A549 (cell line): Measurements from ENCODE around the gene EOGT. TPM values are rescaled to one million over a fixed set of nuclear protein-coding genes. Genes with fewer than 3 reads are reported as not detected.

ENCODE experiments used
- ATAC-seq, 2 experiments: fragments of 200-7000 bp in 1 of 2; fragments of >200 bp in 1 of 2; cut with Nextera tagmentation in 1 of 2; cut with Tn5 transposase in 1 of 2; 3 replicates each; pipeline versions ENCODE4 v1.8.0 to v1.9.1; 2018 to 2020; ENCODE audit warnings: mild to moderate bottlenecking in 1 of 2, moderate library complexity in 1 of 2
- CTCF ChIA-PET: fragments of 300-600 bp; sonication (Branson Sonifier 250); formaldehyde crosslinking; extraction: SDS; loops from one replicate; lab custom pipeline; 2021; ENCODE audit warnings: antibody characterized with exemption, inconsistent platforms; lab: Yijun Ruan, JAX
- POLR2A ChIA-PET: fragments of 350-600 bp; formaldehyde crosslinking; extraction: SDS; loops from one replicate; lab custom pipeline; 2021; ENCODE audit warnings: antibody characterized with exemption, inconsistent platforms; lab: Yijun Ruan, JAX
- DNase-seq, 2 experiments: peaks; one replicate each; pipeline versions ENCODE4 v3.0.0 to v3.0.0-alpha.2; 2011 to 2016; ENCODE audit warnings: low read depth in 1 of 2, low spot score in 1 of 2
- FAIRE-seq: peaks from 2 replicates; lab custom pipeline; 2011; peaks lifted over from hg19 to GRCh38; lab: Jason Lieb, UNC
- H3K27ac ChIP-seq, 2 experiments: fragments of >200 bp; sonication (Bioruptor Twin); formaldehyde crosslinking; 3 replicates each; pipeline ENCODE4 v1.5.1; 2016 to 2017
- H3K4me1 ChIP-seq: fragments of >200 bp; sonication (Bioruptor Twin); formaldehyde crosslinking; 3 replicates; pipeline ENCODE4 v1.6.1; 2016
- H3K4me2 ChIP-seq: fragments of >200 bp; sonication (Bioruptor Twin); formaldehyde crosslinking; 3 replicates; pipeline ENCODE4 v1.6.1; 2016
- H3K4me3 ChIP-seq: fragments of >200 bp; sonication (Bioruptor Twin); formaldehyde crosslinking; 3 replicates; pipeline ENCODE4 v1.5.1; 2016
- H3K9me3 ChIP-seq: fragments of >200 bp; sonication (Bioruptor Twin); formaldehyde crosslinking; 3 replicates; pipeline ENCODE4 v1.6.1; 2016
- ESRRA ChIP-seq: fragments of 150-350 bp; IDR thresholded peaks from 2 replicates; pipeline ENCODE4 v1.6.1; 2014; ENCODE audit warnings: mild to moderate bottlenecking, low read length, borderline replicate concordance
- FOXS1 ChIP-seq: fragments of 250-450 bp; sonication (Bioruptor Pico); IDR thresholded peaks from 2 replicates; pipeline ENCODE4 v1.5.0; 2020; ENCODE audit warnings: mild to moderate bottlenecking, moderate library complexity
- GATA3 ChIP-seq: IDR thresholded peaks from 2 replicates; pipeline ENCODE4 v1.6.1; 2012; ENCODE audit warnings: borderline replicate concordance
- HOXB5 ChIP-seq: fragments of 250-450 bp; sonication (Bioruptor Pico); IDR thresholded peaks from 2 replicates; pipeline ENCODE4 v1.5.0; 2020; ENCODE audit warnings: mild to moderate bottlenecking, moderate library complexity
- MAZ ChIP-seq: fragments of 150-350 bp; IDR thresholded peaks from 2 replicates; pipeline ENCODE4 v1.6.1; 2014; ENCODE audit warnings: antibody characterized with exemption, low read depth, low read length, borderline replicate concordance
- NPAS2 ChIP-seq: fragments of 250-450 bp; sonication (Bioruptor Pico); IDR thresholded peaks from 2 replicates; pipeline ENCODE4 v1.8.0; 2022; ENCODE audit warnings: mild to moderate bottlenecking, moderate library complexity, borderline replicate concordance
- NR3C1 ChIP-seq: fragments of >200 bp; sonication (Bioruptor Twin); formaldehyde crosslinking; IDR thresholded peaks from 3 replicates; pipeline ENCODE4 v1.6.1; 2017
- POLR2AphosphoS2 ChIP-seq: conservative IDR thresholded peaks from 2 replicates; pipeline ENCODE4 v1.6.1; 2012; ENCODE audit warnings: low read length, improper control_type of control experiment, inconsistent platforms
- RFX5 ChIP-seq: fragments of 450-650 bp; IDR thresholded peaks from 2 replicates; pipeline ENCODE4 v1.7.1; 2014; ENCODE audit warnings: antibody characterized with exemption, mild to moderate bottlenecking, moderate library complexity
- WGBS: methylation state at CpG from one replicate; pipeline ENCODE4 v1.1.6; 2017; ENCODE audit errors: missing lambda C conversion rate; 5-methylcytosine and 5-hydroxymethylcytosine counted together
- polyA plus RNA-seq, 4 experiments: library from polyadenylated mRNA; depleted of rRNA in 3 of 4; stranded (reverse); fragments of >200 nt; fragmentation: RNase III in 1 of 4; extraction: RNeasy Plus Mini Kit Qiagen cat#74134 plus additional on column Dnase treatment in 1 of 4; gene quantifications; 2 replicates in 3 of 4; 3 replicates in 1 of 4; pipeline ENCODE4 v1.2.3, GENCODE V29; 2011 to 2017
- small RNA-seq, 6 experiments: library from RNA; depleted of rRNA; stranded (forward); fragments of <200 nt; gene quantifications; one replicate each; pipeline ENCODE3, GENCODE V24; 2012
- TF ChIP-seq, protein P1 (sequence below): IDR thresholded peaks from 2 replicates; pipeline ENCODE4 v1.6.1; 2012

Gene EOGT
- polyA plus RNA-seq, 2 of the 4 experiments (the other 2 are of a cell fraction): 9.3 to 11.1 TPM

DNA sequence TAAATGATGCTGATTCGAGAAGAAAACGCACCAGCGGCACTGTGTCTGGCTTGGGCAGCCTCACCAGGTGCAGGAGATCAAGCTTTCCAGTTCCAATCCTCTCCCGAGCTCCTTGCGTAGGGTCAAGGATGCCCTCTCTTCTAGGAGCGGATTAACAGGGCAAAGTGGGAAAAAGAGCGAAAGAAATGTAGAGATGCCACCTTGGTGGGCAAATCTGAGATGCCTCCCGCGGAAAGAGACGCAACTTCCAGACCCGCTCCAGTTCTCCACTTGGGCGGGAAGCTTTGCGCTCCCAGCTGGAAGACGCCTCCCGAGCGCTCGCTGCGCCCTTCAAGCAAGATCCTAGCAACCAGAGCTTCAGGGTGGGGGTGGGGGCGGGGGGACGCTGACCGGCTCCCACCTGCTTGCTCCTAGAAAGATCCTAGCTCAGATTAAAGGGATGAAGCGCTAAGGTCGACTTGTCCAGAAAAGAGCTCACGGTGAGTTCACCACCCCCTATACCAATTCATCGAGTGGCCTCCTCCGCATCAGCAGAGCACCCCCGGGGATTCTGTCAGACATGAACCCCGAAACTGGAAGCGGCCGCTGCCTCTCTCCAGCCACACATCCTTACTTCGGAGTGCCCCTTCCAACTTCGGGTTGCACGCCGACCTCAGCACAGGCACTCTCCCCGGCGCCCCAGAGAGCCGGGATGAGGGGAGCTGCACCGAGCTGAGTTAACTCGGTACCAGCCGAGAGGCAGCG lies 81.9 kb downstream of the EOGT start:
- ChIA-PET CTCF (interaction anchor here (0.7 to 1.2 kb wide), 3 partner anchors 11 to 38 kb away, joined by 3 read pairs; no protein-coding TSS in a partner anchor), POLR2A (no interaction called here)
- 64% methylated on average over 28 of the region's 41 CpGs for WGBS
- no peak overlapping the region; the same call in 2 of the 3 replicates for H3K4me3 ChIP-seq
- DNase-seq (no peak), FAIRE-seq (no peak), ATAC-seq (0 out of 6 replicates have a peak, but pooled peaks of 1 of the 2 experiments have one; percentile 6)
- no peaks in the 10 kb centered on the region for H3K4me1 ChIP-seq
- TF ChIP-seq POLR2AphosphoS2: no peak
- no peak for TF ChIP-seq ESRRA
- TF ChIP-seq RFX5: no peak
- no peak for TF ChIP-seq MAZ
- TF ChIP-seq NPAS2 (CRISPR knock-in tag): no peak
- TF ChIP-seq NR3C1: no peak
- TF ChIP-seq HOXB5 (CRISPR knock-in tag): no peak
- TF ChIP-seq GATA3: no peak
- no peak for TF ChIP-seq FOXS1
- TF ChIP-seq, protein P1, sequence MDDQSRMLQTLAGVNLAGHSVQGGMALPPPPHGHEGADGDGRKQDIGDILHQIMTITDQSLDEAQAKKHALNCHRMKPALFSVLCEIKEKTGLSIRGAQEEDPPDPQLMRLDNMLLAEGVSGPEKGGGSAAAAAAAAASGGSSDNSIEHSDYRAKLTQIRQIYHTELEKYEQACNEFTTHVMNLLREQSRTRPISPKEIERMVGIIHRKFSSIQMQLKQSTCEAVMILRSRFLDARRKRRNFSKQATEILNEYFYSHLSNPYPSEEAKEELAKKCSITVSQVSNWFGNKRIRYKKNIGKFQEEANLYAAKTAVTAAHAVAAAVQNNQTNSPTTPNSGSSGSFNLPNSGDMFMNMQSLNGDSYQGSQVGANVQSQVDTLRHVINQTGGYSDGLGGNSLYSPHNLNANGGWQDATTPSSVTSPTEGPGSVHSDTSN: no peak
- no peak overlapping the region for H3K27ac ChIP-seq
- no peak overlapping the region; the same call in 2 of the 3 replicates for H3K4me2 ChIP-seq
- no peaks in the 10 kb centered on the region for H3K9me3 ChIP-seq

Small RNA genes within 50 kb of the gene (small RNA-seq; reads per million reads assigned to genes)
- 0.37 to 51.7 (median 25.0) reads per million in 6 experiments for gene MIR3136

Other genes starting within 250 kb of the EOGT start
- gene TAFA4, start 81.1 kb downstream of the EOGT start, polyA plus RNA-seq (2011; rRNA removed): not detected in 2 replicates
- not detected in 3 replicates for gene TAFA4, start 81.1 kb downstream of the EOGT start, polyA plus RNA-seq (2017; fragmentation: RNase III; extraction: RNeasy Plus Mini Kit Qiagen cat#74134 plus additional on column Dnase treatment)
- 13.9 and 17.2 TPM in 2 replicates for gene TMF1, start 38.6 kb upstream of the EOGT start, polyA plus RNA-seq (2011; rRNA removed)
- 13.7 to 16.1 TPM (median 15.3 TPM) in 3 replicates for gene TMF1, start 38.6 kb upstream of the EOGT start, polyA plus RNA-seq (2017; fragmentation: RNase III; extraction: RNeasy Plus Mini Kit Qiagen cat#74134 plus additional on column Dnase treatment)
- gene UBA3, start 66.7 kb upstream of the EOGT start, polyA plus RNA-seq (2011; rRNA removed): 54.0 and 62.7 TPM in 2 replicates
- gene UBA3, start 66.7 kb upstream of the EOGT start, polyA plus RNA-seq (2017; fragmentation: RNase III; extraction: RNeasy Plus Mini Kit Qiagen cat#74134 plus additional on column Dnase treatment): 41.9 to 54.6 TPM (median 50.0 TPM) in 3 replicates
- 86.6 and 109 TPM in 2 replicates for gene ARL6IP5, start 71.3 kb upstream of the EOGT start, polyA plus RNA-seq (2011; rRNA removed)
- gene ARL6IP5, start 71.3 kb upstream of the EOGT start, polyA plus RNA-seq (2017; fragmentation: RNase III; extraction: RNeasy Plus Mini Kit Qiagen cat#74134 plus additional on column Dnase treatment): 73.8 to 78.7 TPM (median 76.9 TPM) in 3 replicates
- not detected in 2 replicates for gene LMOD3, start 108.9 kb upstream of the EOGT start, polyA plus RNA-seq (2011; rRNA removed)
- not detected in 3 replicates for gene LMOD3, start 108.9 kb upstream of the EOGT start, polyA plus RNA-seq (2017; fragmentation: RNase III; extraction: RNeasy Plus Mini Kit Qiagen cat#74134 plus additional on column Dnase treatment)